Rectal smooth muscle tissue (tissue), 1 donor: Measurements from ENCODE around the gene ECE1.
A peak's percentile ranks its signal among the peaks of the same experiment; 100 is the strongest.

Source experiments
- H3K27ac ChIP-seq: one replicate; pipeline ENCODE4 v1.7.0; 2013; ENCODE audit warnings: low read depth, low read length, inconsistent platforms
- H3K27me3 ChIP-seq: one replicate; pipeline ENCODE4 v1.7.0; 2013; ENCODE audit warnings: low read length; ENCODE audit not compliant: control insufficient read depth, insufficient read depth
- H3K36me3 ChIP-seq: one replicate; pipeline ENCODE4 v1.7.0; 2013; ENCODE audit warnings: low read length; ENCODE audit not compliant: control insufficient read depth, insufficient read depth
- H3K4me1 ChIP-seq: one replicate; pipeline ENCODE4 v1.7.0; 2013; ENCODE audit warnings: low read length; ENCODE audit not compliant: control insufficient read depth, insufficient read depth
- H3K4me3 ChIP-seq: one replicate; pipeline ENCODE4 v1.7.0; 2013; ENCODE audit warnings: low read length
- H3K9ac ChIP-seq: one replicate; pipeline ENCODE4 v1.7.0; 2013; ENCODE audit warnings: low read length

Gene ECE1

DNA sequence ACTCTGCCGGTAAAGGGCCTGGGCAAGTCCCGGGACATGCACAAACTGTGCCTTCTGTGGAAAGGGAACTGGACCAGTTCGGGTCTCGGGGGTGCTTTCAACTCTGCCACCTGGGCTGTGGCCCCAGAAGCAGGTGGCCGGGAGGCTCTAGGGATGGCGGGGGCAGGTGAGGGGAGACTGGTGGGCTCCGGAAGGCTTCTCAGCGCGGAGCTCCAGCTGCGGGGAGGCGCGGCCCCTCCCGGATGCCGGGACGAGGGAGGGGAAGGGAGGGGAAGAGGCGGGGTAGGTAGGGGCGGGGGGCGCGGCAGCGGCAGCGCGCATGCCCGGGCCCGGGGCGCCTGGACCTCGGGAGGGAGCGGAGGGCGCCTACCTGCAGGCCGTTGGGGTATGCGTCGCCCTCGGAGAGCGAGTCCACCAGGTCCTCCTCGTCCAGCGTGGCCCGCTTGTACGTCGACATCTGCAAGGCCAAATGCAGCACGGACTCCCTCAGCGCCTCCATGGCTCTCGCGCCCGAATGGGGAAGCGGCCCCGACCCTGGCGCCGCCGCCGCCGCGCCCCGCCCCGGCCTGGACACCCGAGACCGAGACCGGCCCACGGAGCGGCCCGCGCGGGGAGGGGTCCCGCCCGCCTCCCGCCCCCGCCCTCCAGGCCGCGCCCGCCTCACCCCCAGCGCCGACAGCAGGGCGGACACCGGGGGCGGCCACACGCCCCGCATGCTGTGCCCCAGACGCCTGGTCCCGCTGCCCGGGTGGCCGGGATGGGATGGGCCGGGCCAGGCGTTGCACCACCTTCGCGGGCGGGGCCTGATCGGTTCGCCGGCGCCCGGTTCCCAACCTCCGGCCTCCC lies at the start of gene ECE1:
ECE1 (minus strand) TSS at position 764 of the 846 bp plus-strand sequence; CDS start at position 715, 49 bp downstream.
- H3K4me1 ChIP-seq, result peaks cover 5% of the 10 kb centered on the region

DNA sequence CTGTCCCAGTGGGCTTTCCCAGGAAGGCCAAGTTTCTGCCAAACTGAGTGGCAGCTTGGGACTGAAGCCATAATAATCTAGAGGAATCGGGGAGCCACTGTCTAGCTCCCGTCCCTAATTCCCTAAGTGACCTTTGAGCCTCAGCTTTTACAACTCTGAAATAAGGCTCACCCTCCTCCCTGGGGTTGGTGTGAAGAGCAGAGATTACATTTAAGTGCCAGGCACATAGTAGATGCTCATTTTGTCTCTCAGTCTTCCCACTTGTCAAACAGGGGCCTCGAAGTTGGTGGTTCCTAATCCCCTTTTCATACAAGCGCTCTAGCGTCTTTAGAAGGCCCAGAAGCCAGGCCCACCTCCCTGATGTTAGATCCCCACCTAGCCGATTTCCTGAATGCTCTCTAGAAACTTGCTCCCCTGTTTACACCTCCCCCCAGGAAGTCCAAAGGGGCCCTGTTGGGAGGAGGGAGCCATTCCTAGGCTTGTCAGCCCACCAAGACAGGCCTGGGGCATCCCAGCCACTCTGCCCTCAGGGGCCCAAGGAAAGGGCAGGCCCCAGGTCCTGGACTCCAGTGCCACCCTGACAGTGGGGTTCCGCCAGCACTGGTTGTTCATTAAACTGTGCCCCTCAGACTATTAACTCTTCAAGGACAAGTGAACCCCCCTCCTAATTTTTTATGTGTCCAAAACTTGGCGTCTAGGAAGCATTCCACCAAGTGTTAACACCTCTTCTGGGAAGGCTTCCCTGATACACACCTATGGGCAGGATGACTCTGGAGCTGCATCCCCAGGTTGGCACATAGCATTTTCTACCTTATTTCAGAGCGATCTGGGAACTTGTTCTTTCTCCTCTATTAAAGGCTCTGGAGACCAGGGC lies 49.3 kb upstream of the ECE1 start:
- Histone ChIP-seq H3K4me3 (peak overlapping the region; percentile 39), H3K27ac (peak overlapping the region; percentile 58), H3K36me3 (no peaks in the 10 kb centered on the region), H3K9ac (no peak overlapping the region), H3K4me1 (peaks cover 81% of the 10 kb centered on the region), H3K27me3 (no peaks in the 10 kb centered on the region)

More for the DNA sequence above, at the start of gene ECE1:
- Histone ChIP-seq H3K9ac (peak within 1 kb of the TSS; percentile 72), H3K36me3 (no peaks in the 10 kb centered on the region), H3K4me3 (peak within 1 kb of the TSS; percentile 80), H3K27ac (no peak within 1 kb of the TSS), H3K27me3 (no peaks in the 10 kb centered on the region)

DNA sequence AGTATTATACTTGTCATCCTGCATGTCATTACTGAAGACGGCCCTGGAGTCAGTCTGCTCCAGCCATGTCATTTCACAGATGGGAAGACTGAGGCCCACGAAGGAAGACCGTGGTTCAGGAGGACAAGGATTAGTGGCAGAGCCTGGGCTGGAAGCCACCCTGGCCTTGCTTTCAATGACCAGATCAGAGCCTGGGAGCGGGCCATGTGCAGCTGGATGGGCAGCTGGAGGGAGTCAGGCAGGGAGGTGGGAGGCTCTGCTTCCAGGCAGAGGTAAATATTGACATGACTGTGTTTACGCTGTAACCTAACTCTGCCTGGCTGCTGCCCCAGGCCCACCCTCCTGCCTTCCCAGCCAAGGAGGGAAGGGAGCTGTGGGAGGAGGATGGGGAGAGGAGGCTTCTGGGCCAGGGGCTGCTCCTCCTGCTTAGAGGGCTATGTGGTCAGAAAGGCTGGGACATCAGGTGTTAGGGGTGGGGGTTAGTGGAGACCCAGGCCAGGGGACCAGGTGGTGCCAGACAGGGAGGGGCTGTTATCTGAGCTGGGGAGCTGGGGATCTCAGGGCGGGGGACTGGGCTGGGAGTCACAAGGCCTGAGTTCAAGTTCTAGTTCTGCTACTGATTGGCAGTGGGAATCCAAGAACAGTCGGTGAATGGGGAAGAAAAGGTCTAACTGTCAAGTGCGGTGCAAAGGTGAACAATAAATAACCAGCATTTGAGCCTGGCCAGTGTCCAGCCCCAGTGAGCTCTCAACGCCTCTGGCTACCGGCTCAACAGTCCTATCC lies 48.5 kb upstream of the ECE1 start:
- no peaks in the 10 kb centered on the region for H3K36me3 ChIP-seq
- H3K4me3 ChIP-seq, result peak overlapping the region; percentile 39
- H3K27me3 ChIP-seq, result no peaks in the 10 kb centered on the region
- peak overlapping the region; percentile 58 for H3K27ac ChIP-seq
- H3K9ac ChIP-seq, result no peak overlapping the region
- H3K4me1 ChIP-seq, result peaks cover 84% of the 10 kb centered on the region

DNA sequence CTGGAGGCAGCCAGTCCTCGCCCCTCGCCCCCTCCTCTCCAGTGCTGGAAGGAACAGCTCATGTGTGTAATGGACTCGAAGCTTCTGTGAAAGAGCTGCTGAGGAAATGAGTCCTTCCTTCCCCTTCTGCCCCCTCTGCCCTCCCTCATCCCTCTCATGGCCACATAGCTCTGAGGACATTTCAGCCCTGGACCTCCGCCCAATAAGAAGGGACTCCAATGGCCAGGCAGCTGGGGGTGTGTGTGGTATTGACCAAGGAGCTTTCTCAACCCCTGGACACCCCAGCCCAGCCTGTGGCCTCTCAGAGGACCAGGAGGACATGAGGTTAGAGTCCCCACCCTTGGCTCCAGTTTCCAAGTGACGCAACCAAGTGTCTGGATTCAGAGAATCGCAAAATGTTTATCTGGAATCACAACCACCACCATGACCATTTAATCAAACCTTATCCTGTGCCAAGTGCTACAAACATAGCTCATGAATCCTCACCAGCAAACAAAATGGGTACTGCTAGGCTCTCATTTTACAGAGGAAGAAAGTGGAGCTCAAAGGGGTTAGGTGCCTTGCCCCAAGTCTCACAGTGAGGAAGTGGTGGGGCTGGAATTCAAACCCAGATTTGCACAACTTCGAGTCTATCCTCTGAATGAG lies 47.8 kb upstream of the ECE1 start:
- Histone ChIP-seq H3K27me3 (no peaks in the 10 kb centered on the region), H3K9ac (no peak overlapping the region), H3K36me3 (no peaks in the 10 kb centered on the region), H3K4me1 (peaks cover 78% of the 10 kb centered on the region), H3K4me3 (no peak overlapping the region), H3K27ac (peak overlapping the region; percentile 58)

DNA sequence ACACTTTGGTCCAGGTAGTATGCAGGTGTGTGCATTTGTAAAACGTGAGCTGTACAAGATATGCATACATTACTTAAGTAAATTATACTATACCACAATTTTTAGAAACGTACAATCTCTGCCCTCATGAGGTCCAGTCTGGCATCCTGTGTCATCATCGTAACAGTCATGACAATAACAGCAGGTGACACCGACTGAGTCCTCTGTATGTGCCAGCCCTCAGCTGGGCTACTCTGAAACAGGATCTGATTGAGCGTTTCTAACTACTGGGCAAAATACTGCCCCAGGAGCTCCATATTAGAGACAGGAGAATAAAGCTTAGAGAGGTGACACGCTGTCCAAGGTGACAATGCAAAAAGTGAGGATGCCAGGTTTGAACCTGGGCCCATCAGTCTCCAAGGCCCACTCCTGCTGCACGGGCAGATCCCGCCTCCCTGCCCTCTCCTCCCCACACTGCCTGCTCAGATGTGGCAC lies 47.2 kb upstream of the ECE1 start:
- Histone ChIP-seq H3K4me1 (peaks cover 77% of the 10 kb centered on the region), H3K4me3 (no peak overlapping the region), H3K9ac (no peak overlapping the region), H3K27me3 (no peaks in the 10 kb centered on the region), H3K36me3 (no peaks in the 10 kb centered on the region), H3K27ac (peak overlapping the region; percentile 58)

DNA sequence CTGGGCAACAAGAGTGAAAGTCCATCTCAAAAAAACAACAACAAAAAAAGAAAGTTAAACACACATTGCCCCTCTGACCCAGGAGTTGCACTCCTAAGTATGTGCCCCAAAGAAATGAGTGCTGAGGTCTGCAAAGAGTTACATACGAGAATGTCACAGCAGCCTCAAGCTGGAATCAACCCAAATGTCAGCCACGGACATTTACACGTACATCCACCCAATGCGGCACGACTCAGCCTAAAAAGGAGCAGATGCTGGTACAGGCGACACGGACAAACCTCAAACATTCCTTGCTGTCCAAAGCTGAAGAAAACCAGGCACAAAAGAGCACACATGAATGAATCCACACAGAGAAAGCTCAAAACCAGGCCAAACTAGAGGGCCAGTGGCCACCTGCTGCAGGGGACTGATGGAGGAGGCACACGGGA lies 46.8 kb upstream of the ECE1 start:
- peak overlapping the region; percentile 17 for H3K27ac ChIP-seq
- H3K27me3 ChIP-seq, result no peaks in the 10 kb centered on the region
- H3K4me3 ChIP-seq, result no peak overlapping the region
- peaks cover 75% of the 10 kb centered on the region for H3K4me1 ChIP-seq
- no peaks in the 10 kb centered on the region for H3K36me3 ChIP-seq
- no peak overlapping the region for H3K9ac ChIP-seq

DNA sequence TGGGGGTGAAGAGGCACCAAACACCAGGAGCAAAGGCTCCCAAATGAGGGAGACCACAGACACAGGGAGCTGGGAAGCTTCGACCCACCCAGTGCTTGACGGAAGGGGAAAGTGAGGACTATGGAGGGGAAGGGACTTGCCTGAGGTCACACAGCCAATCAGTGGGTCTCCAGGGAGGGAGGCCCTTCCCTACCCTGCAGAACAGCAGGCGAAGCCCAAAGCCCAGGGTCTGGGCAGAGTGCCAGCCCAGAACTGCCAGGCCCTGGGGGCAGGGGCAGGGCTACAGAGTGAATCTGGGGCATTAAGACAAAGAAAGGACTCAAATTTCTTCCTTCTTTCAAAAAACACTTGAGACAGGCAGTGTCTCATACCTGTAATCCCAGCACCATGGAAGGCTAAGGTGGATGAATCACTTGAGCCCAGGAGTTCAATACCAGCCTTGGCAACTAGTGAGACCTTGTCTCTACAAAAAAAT lies 45.5 kb upstream of the ECE1 start:
- no peak overlapping the region for H3K27ac ChIP-seq
- peak overlapping the region; percentile 10 for H3K4me3 ChIP-seq
- H3K9ac ChIP-seq, result no peak overlapping the region

DNA sequence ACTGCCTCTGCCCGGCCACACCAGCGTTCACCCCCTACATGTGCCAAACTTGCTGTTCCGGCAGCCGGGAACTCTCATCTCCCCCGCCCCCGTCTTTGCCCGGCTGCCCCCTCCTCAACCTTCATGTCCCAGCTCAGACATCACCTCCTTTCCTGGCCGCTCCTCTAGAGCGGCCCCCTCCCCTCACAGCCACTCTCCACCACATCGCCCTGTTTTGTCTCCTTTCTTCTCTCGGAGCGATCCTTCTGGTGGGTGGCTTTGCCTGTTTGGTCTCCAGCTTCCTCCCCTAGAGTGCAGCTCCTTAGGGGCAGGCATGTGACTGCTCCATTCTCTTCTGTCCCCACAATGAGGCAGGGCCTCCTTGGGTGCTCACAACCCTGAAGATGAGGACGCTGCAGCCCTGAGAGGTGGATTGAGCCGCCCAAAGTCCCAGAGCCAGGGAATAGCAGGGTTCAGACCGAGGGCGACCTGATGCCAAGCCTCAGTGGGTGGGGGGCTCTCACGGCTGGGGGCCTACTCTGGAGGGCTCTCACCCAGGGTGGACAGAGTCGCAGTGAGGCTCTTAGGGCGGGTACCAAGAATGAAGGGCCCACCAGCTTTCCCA lies 44.9 kb upstream of the ECE1 start:
- no peaks in the 10 kb centered on the region for H3K36me3 ChIP-seq
- H3K27ac ChIP-seq, result no peak overlapping the region
- H3K9ac ChIP-seq, result no peak overlapping the region
- H3K27me3 ChIP-seq, result no peaks in the 10 kb centered on the region
- H3K4me1 ChIP-seq, result peaks cover 72% of the 10 kb centered on the region
- peak overlapping the region; percentile 43 for H3K4me3 ChIP-seq

More for the DNA sequence above, 45.5 kb upstream of the ECE1 start:
- H3K27me3 ChIP-seq, result no peaks in the 10 kb centered on the region
- H3K4me1 ChIP-seq, result peaks cover 74% of the 10 kb centered on the region
- H3K36me3 ChIP-seq, result no peaks in the 10 kb centered on the region

DNA sequence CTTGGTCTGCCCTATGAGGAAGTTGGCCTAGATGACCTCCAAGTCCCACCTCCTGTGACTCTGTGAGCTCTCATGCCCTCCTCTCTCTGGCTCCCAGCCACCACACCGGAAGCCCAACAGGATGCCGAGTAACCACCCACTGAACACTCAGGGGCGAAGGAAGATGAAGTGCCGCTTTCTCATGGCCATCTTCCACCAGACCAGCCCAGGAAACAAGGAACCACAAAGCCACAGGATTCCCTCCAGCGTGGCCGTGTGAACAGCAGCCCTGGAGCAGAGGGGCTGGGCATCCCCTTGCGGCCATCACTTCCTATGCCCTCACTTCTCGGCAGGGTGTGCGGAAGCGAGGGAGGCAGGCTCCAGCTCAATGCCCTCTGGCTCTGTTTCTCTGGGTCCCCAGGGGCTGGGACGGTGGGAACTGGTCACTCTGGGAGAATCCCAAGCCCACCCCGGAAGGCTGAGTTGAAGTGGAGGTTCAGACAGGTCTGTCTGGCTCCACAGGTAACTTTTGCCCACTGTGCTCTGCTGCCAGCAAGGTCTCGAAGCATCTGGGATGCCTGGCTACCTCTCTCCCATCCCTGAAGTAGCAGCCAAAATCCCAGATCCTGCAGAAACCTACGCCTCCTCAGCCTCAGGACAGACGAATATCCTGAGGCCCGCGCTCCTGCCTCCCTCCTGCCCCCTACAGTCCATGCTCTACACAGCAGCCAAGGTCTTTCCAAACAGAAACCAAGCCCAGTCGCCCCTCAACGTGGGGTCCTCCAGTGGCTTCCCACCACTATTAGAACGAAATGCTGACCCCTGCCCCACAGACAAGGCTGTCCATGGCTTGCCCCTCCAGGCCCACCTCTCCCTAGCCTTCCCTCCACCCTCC lies 44.2 kb upstream of the ECE1 start:
- Histone ChIP-seq H3K4me3 (peak overlapping the region; percentile 43), H3K36me3 (no peaks in the 10 kb centered on the region), H3K4me1 (peaks cover 67% of the 10 kb centered on the region), H3K27ac (peak overlapping the region; percentile 38), H3K27me3 (no peaks in the 10 kb centered on the region), H3K9ac (no peak overlapping the region)

DNA sequence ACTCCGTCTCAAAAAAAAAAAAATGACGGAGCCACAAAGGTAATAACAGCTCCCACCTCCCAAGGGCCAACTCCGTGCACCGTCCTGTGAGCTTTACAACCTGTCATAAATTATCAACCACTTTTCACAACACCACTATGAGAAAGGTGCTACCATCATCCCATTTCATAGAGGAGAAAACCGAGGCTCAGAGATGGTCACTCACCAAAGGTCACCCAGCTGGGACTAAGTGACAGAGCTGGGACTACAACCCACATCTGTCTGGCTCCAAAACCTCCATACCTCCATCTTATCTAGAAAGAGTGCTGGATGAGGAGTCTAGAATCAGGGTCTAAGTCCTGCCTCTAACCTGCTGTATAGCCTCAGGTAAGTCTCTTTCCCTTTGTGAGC lies 43.6 kb upstream of the ECE1 start:
- Histone ChIP-seq H3K9ac (no peak overlapping the region), H3K4me1 (peaks cover 61% of the 10 kb centered on the region), H3K4me3 (peak overlapping the region; percentile 43), H3K27ac (peak overlapping the region; percentile 38), H3K36me3 (no peaks in the 10 kb centered on the region), H3K27me3 (no peaks in the 10 kb centered on the region)
